H9 (cell line): ENCODE measurements around the gene TMEM270. TPM values are rescaled to one million over a fixed set of nuclear protein-coding genes. Genes with fewer than 3 reads are reported as not detected.

Experiments
- DNase-seq: peaks from one replicate; pipeline ENCODE4 v3.0.0-alpha.2; 2017
- H2AFZ ChIP-seq: one replicate; pipeline ENCODE4 v1.6.1; 2013; ENCODE audit warnings: mild to moderate bottlenecking, low read length, control low read depth, moderate library complexity
- H2AK5ac ChIP-seq: 2 replicates; pipeline ENCODE4 v1.6.1; 2013; ENCODE audit warnings: low read length, control low read depth, mixed read lengths; ENCODE audit not compliant: insufficient read length
- H2BK120ac ChIP-seq: one replicate; pipeline ENCODE4 v1.6.1; 2013; ENCODE audit warnings: low read depth, mild to moderate bottlenecking, low read length, control low read depth, inconsistent platforms; ENCODE audit not compliant: poor library complexity, severe bottlenecking
- H2BK12ac ChIP-seq: 2 replicates; pipeline ENCODE4 v1.6.1; 2013; ENCODE audit warnings: low read length, control low read depth, mixed read lengths, low read depth; ENCODE audit not compliant: insufficient read length
- H2BK15ac ChIP-seq: 2 replicates; pipeline ENCODE4 v1.6.1; 2013; ENCODE audit warnings: low read depth, low read length, control low read depth
- H2BK20ac ChIP-seq: one replicate; pipeline ENCODE4 v1.6.1; 2013; ENCODE audit warnings: low read depth, mild to moderate bottlenecking, low read length, control low read depth, inconsistent platforms; ENCODE audit not compliant: poor library complexity, severe bottlenecking
- H2BK5ac ChIP-seq: 2 replicates; pipeline ENCODE4 v1.6.1; 2013; ENCODE audit warnings: low read length, control low read depth, mixed read lengths; ENCODE audit not compliant: insufficient read length
- H3K14ac ChIP-seq: 2 replicates; pipeline ENCODE4 v1.6.1; 2013; ENCODE audit warnings: low read length, control low read depth; ENCODE audit not compliant: insufficient read depth
- H3K18ac ChIP-seq: 2 replicates; pipeline ENCODE4 v1.6.1; 2013; ENCODE audit warnings: low read depth, mild to moderate bottlenecking, mixed read lengths, low read length, control low read depth; ENCODE audit not compliant: insufficient read length
- H3K23ac ChIP-seq: 2 replicates; pipeline ENCODE4 v1.6.1; 2013; ENCODE audit warnings: low read length, control low read depth, mixed read lengths, low read depth; ENCODE audit not compliant: insufficient read length
- H3K23me2 ChIP-seq: 2 replicates; pipeline ENCODE4 v1.6.1; 2013; ENCODE audit warnings: low read depth, mild to moderate bottlenecking, mixed read lengths, low read length, control low read depth; ENCODE audit not compliant: insufficient read length, poor library complexity, severe bottlenecking
- H3K27ac ChIP-seq: 2 replicates; pipeline ENCODE4 v1.5.1; 2013; ENCODE audit warnings: low read length, control low read depth, mixed read lengths, low read depth; ENCODE audit not compliant: insufficient read length
- H3K27me3 ChIP-seq: 2 replicates; pipeline ENCODE4 v1.6.1; 2013; ENCODE audit warnings: low read length, control low read depth, inconsistent platforms; ENCODE audit not compliant: insufficient read depth
- H3K4ac ChIP-seq: 2 replicates; pipeline ENCODE4 v1.6.1; 2013; ENCODE audit warnings: low read depth, mild to moderate bottlenecking, control low read depth, inconsistent platforms, low read length, moderate library complexity
- H3K4me1 ChIP-seq: 2 replicates; pipeline ENCODE4 v1.6.1; 2013; ENCODE audit warnings: low read length, control low read depth, inconsistent platforms; ENCODE audit not compliant: insufficient read depth
- H3K4me2 ChIP-seq: 2 replicates; pipeline ENCODE4 v1.6.1; 2013; ENCODE audit warnings: low read length, control low read depth, mixed read lengths; ENCODE audit not compliant: insufficient read length, insufficient read depth
- H3K56ac ChIP-seq: 2 replicates; pipeline ENCODE4 v1.6.1; 2013; ENCODE audit warnings: low read depth, mild to moderate bottlenecking, mixed read lengths, low read length, control low read depth; ENCODE audit not compliant: insufficient read length
- H3K79me1 ChIP-seq: 2 replicates; pipeline ENCODE4 v1.6.1; 2013; ENCODE audit warnings: low read depth, mild to moderate bottlenecking, moderate library complexity, low read length, control low read depth, inconsistent platforms; ENCODE audit not compliant: insufficient read depth, poor library complexity, severe bottlenecking
- H3K79me2 ChIP-seq: 2 replicates; pipeline ENCODE4 v1.6.1; 2013; ENCODE audit warnings: low read length, control low read depth, inconsistent platforms; ENCODE audit not compliant: insufficient read depth
- H3K9ac ChIP-seq: 2 replicates; pipeline ENCODE4 v1.6.1; 2013; ENCODE audit warnings: low read length, control low read depth, mixed read lengths; ENCODE audit not compliant: insufficient read length; ENCODE audit errors: extremely low read depth
- H3K9me3 ChIP-seq: one replicate; pipeline ENCODE4 v1.6.1; 2013; ENCODE audit warnings: low read depth, low read length, inconsistent platforms; ENCODE audit not compliant: control insufficient read depth
- H3T11ph ChIP-seq: one replicate; pipeline ENCODE4 v1.6.1; 2013; ENCODE audit warnings: mild to moderate bottlenecking, low read length, control low read depth, inconsistent platforms
- H4K20me1 ChIP-seq: one replicate; pipeline ENCODE4 v1.6.1; 2013; ENCODE audit not compliant: control insufficient read depth, insufficient read length, insufficient read depth
- H4K5ac ChIP-seq: 2 replicates; pipeline ENCODE4 v1.6.1; 2013; ENCODE audit warnings: low read depth, mild to moderate bottlenecking, mixed read lengths, low read length, control low read depth; ENCODE audit not compliant: insufficient read length
- H4K8ac ChIP-seq: replicated peaks from 2 replicates; pipeline ENCODE4 v1.6.1; 2013; ENCODE audit warnings: low read length, control low read depth, mixed read lengths, low read depth; ENCODE audit not compliant: insufficient read length
- H4K91ac ChIP-seq: 2 replicates; pipeline ENCODE4 v1.6.1; 2013; ENCODE audit warnings: low read depth, mild to moderate bottlenecking, moderate library complexity, mixed read lengths, low read length, control low read depth; ENCODE audit not compliant: insufficient read length
- H3K27ac Mint-ChIP-seq, 3 experiments: 2 replicates in 2 of 3; 3 replicates in 1 of 3; pipeline ENCODE4 v1.8.0; 2020 to 2021; ENCODE audit warnings: mixed read lengths in 3 of 3, mild to moderate bottlenecking in 1 of 3, moderate library complexity in 1 of 3
- H3K27me3 Mint-ChIP-seq: 2 replicates; pipeline ENCODE4 v1.8.0; 2021; ENCODE audit warnings: low read depth, mild to moderate bottlenecking, moderate library complexity, mixed read lengths
- H3K36me3 Mint-ChIP-seq, 3 experiments: 2 replicates in 2 of 3; 3 replicates in 1 of 3; pipeline ENCODE4 v1.8.0; 2020 to 2021; ENCODE audit warnings: low read depth in 3 of 3, mixed read lengths in 3 of 3; ENCODE audit not compliant: insufficient read depth in 1 of 3
- H3K4me1 Mint-ChIP-seq, 2 experiments: 2 replicates each; pipeline ENCODE4 v1.8.0; 2020; ENCODE audit warnings: mixed read lengths in 2 of 2
- H3K4me3 Mint-ChIP-seq, 2 experiments: 2 replicates in 1 of 2; 3 replicates in 1 of 2; pipeline ENCODE4 v1.8.0; 2020 to 2021; ENCODE audit warnings: mild to moderate bottlenecking in 2 of 2, mixed read lengths in 2 of 2, moderate library complexity in 1 of 2
- H3K9me3 Mint-ChIP-seq, 2 experiments: 2 replicates in 1 of 2; 3 replicates in 1 of 2; pipeline ENCODE4 v1.8.0; 2020; ENCODE audit warnings: mild to moderate bottlenecking in 2 of 2, mixed read lengths in 2 of 2, moderate library complexity in 1 of 2
- CTCF ChIP-seq: fragments of 200-600 bp; sonication (generic); conservative IDR thresholded peaks from 3 replicates; pipeline ENCODE4 v1.8.0; 2021; ENCODE audit warnings: antibody characterized with exemption, mild to moderate bottlenecking
- WGBS: extraction: QIAGEN DNeasy Blood & Tissue Kit; methylation state at CpG from one replicate; pipeline ENCODE4 v1.1.7; 2013; ENCODE audit warnings: missing lambda C conversion rate, low lambda C conversion rate, mixed read lengths; ENCODE audit not compliant: insufficient read length; ENCODE audit errors: extremely low coverage; 5-methylcytosine and 5-hydroxymethylcytosine counted together
- total RNA-seq: library from RNA; stranded (reverse); gene quantifications from 2 replicates; pipeline ENCODE4 v1.2.1, GENCODE V29; 2021

Gene TMEM270
- total RNA-seq, 1 experiment from 2014 or later, result not detected

- Histone ChIP-seq H3K79me2 (no peaks in the 10 kb centered on the region), H2BK120ac (no peak overlapping the region), H2BK20ac (no peak overlapping the region), H3K79me1 (no peaks in the 10 kb centered on the region), H4K20me1 (no peaks in the 10 kb centered on the region), H2AK5ac (no peak overlapping the region), H3K56ac (no peak overlapping the region), H4K8ac (no peak overlapping the region), H3K27me3 (no peaks in the 10 kb centered on the region), H2AFZ (no peak overlapping the region), H4K5ac (no peak overlapping the region), H3K18ac (no peak overlapping the region), H3K4me2 (no peak overlapping the region), H3T11ph (no peak overlapping the region), H3K23ac (no peak overlapping the region), H3K4me1 (peaks cover 2% of the 10 kb centered on the region; the same call in 1 of the 2 replicates), H3K9ac (no peak overlapping the region), H2BK12ac (no peak overlapping the region), H3K14ac (peak overlapping the region; percentile 58; the same call in 1 of the 2 replicates), H3K9me3 (no peaks in the 10 kb centered on the region), H2BK5ac (no peak overlapping the region), H3K23me2 (no peaks in the 10 kb centered on the region), H2BK15ac (no peak overlapping the region), H4K91ac (no peak overlapping the region), H3K4ac (no peak overlapping the region), H3K27ac (no peak overlapping the region)
- Mint-ChIP-seq H3K4me3 (no peak overlapping the region), H3K4me1 (peaks cover 14 to 36% of the 10 kb centered on the region in 2 experiments), H3K9me3 (no peaks in the 10 kb centered on the region; a peak in 1 of 5 replicates), H3K27ac (peak overlapping the region in 2 of 3 experiments; percentile 38 to 85; a peak in 2 of 7 replicates), H3K36me3 (no peaks in the 10 kb centered on the region), H3K27me3 (no peaks in the 10 kb centered on the region)
- TF ChIP-seq CTCF, result no peak
- WGBS, result no CpG with 5 or more reads among the region's 24 CpGs
- DNase-seq, result peak; percentile 20
Observed at GRCh38 chr7:73904219-73905137, 43.5 kb downstream of the TMEM270 start.
